Endothelial cell of umbilical vein (primary cell): ENCODE results near the gene CTNND2. TPM values are rescaled to one million over a fixed set of nuclear protein-coding genes. Genes with fewer than 3 reads are reported as not detected.

Source experiments
- BruUV-seq: library from RNA; stranded (reverse); fragments of 400-500 nt; replicated peaks from 2 replicates; lab custom pipeline; 2021; lab: Mats Ljungman, UMichigan
- CTCF ChIA-PET: fragments of 300-600, 350-600 bp; sonication (Branson Sonifier 250); formaldehyde crosslinking; loops from one replicate; lab custom pipeline; 2021; ENCODE audit warnings: antibody characterized with exemption, inconsistent platforms; lab: Charles Lee
- POLR2A ChIA-PET: fragments of 300-600, 350-600 bp; sonication (Branson Sonifier 250); formaldehyde crosslinking; loops from one replicate; lab custom pipeline; 2021; ENCODE audit warnings: antibody characterized with exemption, inconsistent platforms; lab: Charles Lee
- DNase-seq: peaks from one replicate; pipeline ENCODE4 v3.0.0-alpha.2; 2011; ENCODE audit warnings: low read depth, low spot score
- FAIRE-seq: peaks from 2 replicates; lab custom pipeline; 2011; peaks lifted over from hg19 to GRCh38; lab: Jason Lieb, UNC
- H2AFZ ChIP-seq: 2 replicates; pipeline ENCODE4 v1.6.0; 2012; ENCODE audit warnings: low read depth, low read length, control low read depth, inconsistent platforms
- H3K27ac ChIP-seq: 2 replicates; pipeline ENCODE4 v1.5.1; 2011; ENCODE audit warnings: low read depth, mild to moderate bottlenecking, control low read depth, low read length, moderate library complexity; ENCODE audit not compliant: insufficient read depth
- H3K27me3 ChIP-seq, 2 experiments: 2 replicates each; pipeline versions ENCODE4 v1.6.0 to v1.6.1; 2011; ENCODE audit warnings: low read length in 2 of 2, mixed read lengths in 1 of 2; ENCODE audit not compliant: control insufficient read depth in 2 of 2, insufficient read depth in 2 of 2
- H3K36me3 ChIP-seq, 2 experiments: 2 replicates in 1 of 2; 3 replicates in 1 of 2; pipeline ENCODE4 v1.5.1; 2011; ENCODE audit warnings: low read length in 2 of 2, mild to moderate bottlenecking in 1 of 2, moderate library complexity in 1 of 2; ENCODE audit not compliant: control insufficient read depth in 2 of 2, insufficient read depth in 2 of 2; ENCODE audit errors: extremely low read depth in 1 of 2
- H3K4me1 ChIP-seq: 3 replicates; pipeline ENCODE4 v1.5.1; 2011; ENCODE audit warnings: mild to moderate bottlenecking, low read length; ENCODE audit not compliant: control insufficient read depth, insufficient read depth; ENCODE audit errors: extremely low read depth
- H3K4me2 ChIP-seq: 2 replicates; pipeline ENCODE4 v1.6.1; 2011; ENCODE audit warnings: low read length, control low read depth, mixed read lengths; ENCODE audit not compliant: insufficient read depth
- H3K4me3 ChIP-seq, 3 experiments: fragments of 200-600 bp in 1 of 3; sonication (generic), shearing (Covaris generic) in 1 of 3; replicated peaks in 1 of 3; 2 replicates each; pipeline ENCODE4 v1.5.1; 2011 to 2016; ENCODE audit warnings: control low read depth in 3 of 3, low read length in 3 of 3, mild to moderate bottlenecking in 2 of 3, inconsistent platforms in 1 of 3, low read depth in 1 of 3, moderate library complexity in 1 of 3; ENCODE audit not compliant: insufficient read depth in 1 of 3
- H3K79me2 ChIP-seq: 2 replicates; pipeline ENCODE4 v1.6.0; 2012; ENCODE audit warnings: low read length, inconsistent platforms; ENCODE audit not compliant: control insufficient read depth, insufficient read depth
- H3K9ac ChIP-seq: replicated peaks from 2 replicates; pipeline ENCODE3; 2011; ENCODE audit warnings: low read length, control low read depth; ENCODE audit not compliant: insufficient read depth; ENCODE audit errors: extremely low read depth
- H3K9me1 ChIP-seq: replicated peaks from 3 replicates; pipeline ENCODE4 v1.6.0; 2011; ENCODE audit warnings: mild to moderate bottlenecking, low read length; ENCODE audit not compliant: control insufficient read depth, insufficient read depth; ENCODE audit errors: extremely low read depth
- H3K9me3 ChIP-seq: replicated peaks from 2 replicates; pipeline ENCODE4 v1.5.1; 2012; ENCODE audit warnings: low read length, inconsistent platforms; ENCODE audit not compliant: control insufficient read depth, insufficient read depth
- H4K20me1 ChIP-seq: replicated peaks from 2 replicates; pipeline ENCODE3; 2011; ENCODE audit warnings: mild to moderate bottlenecking, low read length; ENCODE audit not compliant: control insufficient read depth, insufficient read depth; ENCODE audit errors: extremely low read depth
- EZH2 ChIP-seq: IDR thresholded peaks from 2 replicates; pipeline ENCODE4 v1.6.1; 2012; ENCODE audit warnings: borderline replicate concordance, low read depth, mild to moderate bottlenecking, moderate library complexity, low read length, inconsistent platforms; ENCODE audit not compliant: severe bottlenecking
- FOS ChIP-seq: IDR thresholded peaks from 2 replicates; pipeline ENCODE4 v1.6.1; 2011; ENCODE audit warnings: mild to moderate bottlenecking, low read length, moderate library complexity, borderline replicate concordance; ENCODE audit not compliant: insufficient read depth
- GATA2 ChIP-seq: IDR thresholded peaks from 2 replicates; pipeline ENCODE4 v1.7.0; 2011; ENCODE audit warnings: low read depth, mild to moderate bottlenecking, moderate library complexity, mixed read lengths, low read length; ENCODE audit not compliant: insufficient read length, insufficient read depth
- JUN ChIP-seq: IDR thresholded peaks from 2 replicates; pipeline ENCODE4 v1.6.1; 2011; ENCODE audit warnings: borderline replicate concordance, low read depth; ENCODE audit not compliant: insufficient read length, insufficient read depth
- MYC ChIP-seq: IDR thresholded peaks from one replicate; pipeline ENCODE4 v1.6.1; 2011; ENCODE audit warnings: mild to moderate bottlenecking, low read depth, low read length
- POLR2A ChIP-seq: IDR thresholded peaks from 2 replicates; pipeline ENCODE4 v1.6.1; 2012; ENCODE audit warnings: low read depth, mild to moderate bottlenecking, control low read depth, low read length
- POLR2AphosphoS5 ChIP-seq: IDR thresholded peaks from 2 replicates; pipeline ENCODE4 v1.6.1; 2012; ENCODE audit warnings: low read depth, mild to moderate bottlenecking, control low read depth, low read length, moderate library complexity; ENCODE audit not compliant: insufficient read depth
- dilution Hi-C: fragments of 300-500 bp; cut with MboI; formaldehyde crosslinking; loops from one replicate; pipeline ENCODE4 v1.15.0; 2019; ENCODE audit warnings: low sequenced_read_pairs; ENCODE audit not compliant: extremely low pct_ligation_motif_present
- intact Hi-C: fragments of 100-400 bp; cut with micrococcal nuclease; formaldehyde crosslinking; loops from one replicate; pipeline ENCODE4 v1.10.0; 2022
- polyA plus RNA-seq, 4 experiments: library from polyadenylated mRNA; depleted of rRNA in 3 of 4; stranded (reverse) in 3 of 4; unstranded in 1 of 4; fragments of >200 nt; gene quantifications; 2 replicates each; pipeline versions ENCODE4 v1.2.1 to v1.2.3, GENCODE V29; 2011 to 2012; ENCODE audit warnings: missing spikeins in 1 of 4
- total RNA-seq: library from RNA; stranded (reverse); gene quantifications from 2 replicates; pipeline ENCODE4 v1.2.3, GENCODE V29; 2021
- TF ChIP-seq, protein P1 (sequence below): IDR thresholded peaks from 2 replicates; pipeline ENCODE4 v1.6.1; 2011; ENCODE audit not compliant: insufficient read depth, insufficient read length
- TF ChIP-seq, protein P2 (sequence below), 2 donors: IDR thresholded peaks; 1 replicate in 1 of 2; 2 replicates in 1 of 2; pipeline ENCODE4 v1.5.1; 2011; ENCODE audit warnings: low read length in 2 of 2, mild to moderate bottlenecking in 2 of 2, moderate library complexity in 2 of 2, control low read depth in 1 of 2, inconsistent platforms in 1 of 2, low read depth in 1 of 2; ENCODE audit not compliant: insufficient read depth in 1 of 2; ENCODE audit errors: extremely low read depth in 1 of 2

CTNND2 gene
- total and polyA plus RNA-seq, 2 donors (not counting 3 experiments of a cell fraction or from before 2014, with no cell fraction given), result not detected

- Histone ChIP-seq H3K9me3 (no peaks in the 10 kb centered on the region), H4K20me1 (no peaks in the 10 kb centered on the region), H3K4me1 (no peaks in the 10 kb centered on the region), H3K4me3 (no peak overlapping the region), H3K9ac (no peak overlapping the region), H3K27ac (no peak overlapping the region), H2AFZ (no peak overlapping the region), H3K79me2 (no peaks in the 10 kb centered on the region), H3K9me1 (no peaks in the 10 kb centered on the region), H3K36me3 (no peaks in the 10 kb centered on the region), H3K4me2 (no peak overlapping the region), H3K27me3 (no peaks in the 10 kb centered on the region)
- TF ChIP-seq FOS (no peak), GATA2 (no peak), JUN (no peak), POLR2AphosphoS5 (no peak), POLR2A (no peak), EZH2 (no peak), MYC (no peak)
- TF ChIP-seq, protein P1, sequence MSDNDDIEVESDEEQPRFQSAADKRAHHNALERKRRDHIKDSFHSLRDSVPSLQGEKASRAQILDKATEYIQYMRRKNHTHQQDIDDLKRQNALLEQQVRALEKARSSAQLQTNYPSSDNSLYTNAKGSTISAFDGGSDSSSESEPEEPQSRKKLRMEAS, result no peak
- TF ChIP-seq, protein P2, sequence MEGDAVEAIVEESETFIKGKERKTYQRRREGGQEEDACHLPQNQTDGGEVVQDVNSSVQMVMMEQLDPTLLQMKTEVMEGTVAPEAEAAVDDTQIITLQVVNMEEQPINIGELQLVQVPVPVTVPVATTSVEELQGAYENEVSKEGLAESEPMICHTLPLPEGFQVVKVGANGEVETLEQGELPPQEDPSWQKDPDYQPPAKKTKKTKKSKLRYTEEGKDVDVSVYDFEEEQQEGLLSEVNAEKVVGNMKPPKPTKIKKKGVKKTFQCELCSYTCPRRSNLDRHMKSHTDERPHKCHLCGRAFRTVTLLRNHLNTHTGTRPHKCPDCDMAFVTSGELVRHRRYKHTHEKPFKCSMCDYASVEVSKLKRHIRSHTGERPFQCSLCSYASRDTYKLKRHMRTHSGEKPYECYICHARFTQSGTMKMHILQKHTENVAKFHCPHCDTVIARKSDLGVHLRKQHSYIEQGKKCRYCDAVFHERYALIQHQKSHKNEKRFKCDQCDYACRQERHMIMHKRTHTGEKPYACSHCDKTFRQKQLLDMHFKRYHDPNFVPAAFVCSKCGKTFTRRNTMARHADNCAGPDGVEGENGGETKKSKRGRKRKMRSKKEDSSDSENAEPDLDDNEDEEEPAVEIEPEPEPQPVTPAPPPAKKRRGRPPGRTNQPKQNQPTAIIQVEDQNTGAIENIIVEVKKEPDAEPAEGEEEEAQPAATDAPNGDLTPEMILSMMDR (IDR thresholded peaks at IDR 0.05; ENCODE audit: extremely low read depth in 1 of 2, insufficient read depth in 1 of 2, low read depth in 1 of 2, low read length in 2 of 2), result no peak
- no TSS peak for BruUV-seq
- CTCF ChIA-PET, result no interaction called here
- intact Hi-C loops (no loop called here), dilution Hi-C loops (no loop called here)
- no peak for FAIRE-seq
- DNase-seq, result no peak
- POLR2A ChIA-PET, result no interaction called here
Measured at GRCh38 chr5:11128021-11128420, 776.2 kb downstream of the CTNND2 start.
